GM19438 (cell line): ENCODE data around the gene DOP1B.

Experiments
- ATAC-seq: cut with Tn5 transposase; IDR thresholded peaks from one replicate; pipeline ENCODE4 v1.9.1; 2021; ENCODE audit warnings: low read depth; ENCODE audit not compliant: unreplicated experiment

Gene DOP1B

DNA sequence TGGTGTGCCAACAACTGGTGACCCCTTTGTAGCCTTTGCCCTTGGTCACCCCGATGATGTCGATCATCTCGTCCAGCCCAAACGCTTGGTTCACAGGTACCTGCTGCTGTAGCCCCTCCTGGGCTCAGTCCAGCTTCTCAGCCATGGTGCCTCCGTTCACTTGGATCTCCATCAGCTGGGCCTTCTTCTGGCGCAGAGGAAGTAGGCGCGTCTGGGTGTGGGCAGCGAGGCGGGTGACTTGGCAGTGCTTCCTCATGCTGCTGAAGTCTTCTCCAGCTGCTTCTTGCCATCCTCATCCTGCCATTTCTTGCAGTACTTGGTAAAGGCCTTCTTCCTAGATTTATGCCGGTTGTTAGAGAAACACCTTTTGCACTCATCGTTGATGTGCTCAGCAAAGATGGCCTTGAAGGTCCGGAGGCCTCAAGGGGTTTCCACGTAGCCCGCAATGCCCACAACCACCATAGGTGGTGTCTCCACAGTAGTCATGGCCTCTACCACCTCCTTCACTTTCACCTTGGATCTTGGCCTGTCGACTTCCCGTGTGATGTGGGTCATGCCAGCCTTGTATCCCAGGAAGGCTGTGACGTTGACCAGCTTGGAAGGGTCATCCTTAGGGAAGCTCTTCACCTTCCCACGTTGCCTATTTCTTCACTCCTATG is 13.0 kb downstream of the DOP1B start:
- no peak for ATAC-seq

- ATAC-seq, result no peak
Measured at GRCh38 chr21:36170823-36171222, 14.2 kb downstream of the DOP1B start.

DNA sequence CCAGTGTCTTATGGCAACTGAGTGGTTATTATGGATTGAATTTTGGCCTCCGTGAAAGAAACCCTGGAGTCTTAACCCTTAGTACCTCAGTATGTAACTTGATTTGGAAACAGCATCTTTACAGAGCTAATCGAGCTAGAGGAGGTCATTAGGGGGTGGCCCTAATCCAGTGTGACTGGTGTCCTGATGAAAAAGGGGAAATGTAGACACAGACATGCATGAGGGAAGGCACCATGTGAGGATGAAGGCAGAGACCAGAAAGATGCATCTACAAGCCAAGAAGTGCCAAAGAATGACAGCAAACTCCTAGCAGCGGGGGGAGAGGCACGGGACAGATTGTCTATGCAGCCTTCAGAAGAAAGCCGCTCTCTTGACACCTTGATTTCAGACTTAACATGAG is 14.7 kb downstream of the DOP1B start:
- no peak for ATAC-seq

DNA sequence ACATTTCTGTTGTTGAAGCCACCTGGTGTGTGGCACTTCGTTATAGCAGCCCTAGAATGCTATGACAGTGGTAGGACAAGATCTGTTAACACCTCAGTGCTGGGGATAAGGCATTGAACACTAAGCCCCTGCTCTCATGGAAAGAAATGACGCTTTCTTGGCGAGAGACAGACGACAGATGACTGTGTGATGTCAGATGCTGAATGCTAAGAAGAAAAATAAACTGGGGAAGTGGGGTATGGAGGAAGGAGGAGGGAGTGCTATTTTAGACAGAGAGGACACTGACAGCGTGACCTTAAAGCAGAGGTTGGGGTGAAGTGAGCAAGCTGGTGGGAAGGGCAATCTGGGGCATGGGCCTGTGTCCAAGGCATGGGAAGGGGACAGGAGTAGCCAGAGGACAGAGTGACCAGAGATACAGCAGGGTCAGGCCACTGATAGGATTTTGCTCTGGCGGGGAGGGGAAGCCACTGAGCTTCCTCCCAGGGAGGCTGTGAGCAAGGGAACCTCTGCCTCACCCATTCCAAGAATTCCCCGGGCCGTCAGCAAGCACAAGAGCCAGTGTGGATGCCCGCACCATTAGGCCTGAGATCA is 15.2 kb downstream of the DOP1B start:
- no peak for ATAC-seq

DNA sequence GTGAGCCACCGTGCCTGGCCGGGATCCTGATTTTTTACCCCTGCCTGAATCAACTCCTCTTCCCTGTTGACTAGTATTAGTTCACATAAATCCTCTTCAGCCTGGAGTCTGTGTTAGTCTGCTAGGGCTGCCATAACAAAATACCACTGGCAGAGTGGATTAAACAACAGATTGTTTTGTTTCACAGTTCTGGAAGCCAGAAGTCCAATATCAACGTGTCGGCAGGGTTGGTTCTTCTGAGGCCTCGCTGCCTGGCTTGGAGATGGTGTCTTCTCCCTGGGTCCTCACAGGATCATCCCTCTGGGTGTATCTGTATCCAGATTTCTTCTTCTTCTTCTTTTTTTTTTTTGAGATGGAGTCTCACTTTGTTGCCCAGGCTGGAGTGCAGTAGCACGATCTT is 18.2 kb downstream of the DOP1B start:
- ATAC-seq, result no peak

GRCh38 chr21:36175771-36176565 is 19.3 kb downstream of the DOP1B start:
- ATAC-seq, result no peak

- ATAC-seq, result no peak
Measured at GRCh38 chr21:36178349-36178748, 21.7 kb downstream of the DOP1B start.

- ATAC-seq, result no peak
Measured at GRCh38 chr21:36179145-36179544, 22.5 kb downstream of the DOP1B start.

GRCh38 chr21:36180963-36181362 is 24.3 kb downstream of the DOP1B start:
- ATAC-seq, result no peak

GRCh38 chr21:36183144-36183795 is 26.6 kb downstream of the DOP1B start:
- no peak for ATAC-seq

GRCh38 chr21:36184545-36184944 is 27.9 kb downstream of the DOP1B start:
- ATAC-seq, result no peak

DNA sequence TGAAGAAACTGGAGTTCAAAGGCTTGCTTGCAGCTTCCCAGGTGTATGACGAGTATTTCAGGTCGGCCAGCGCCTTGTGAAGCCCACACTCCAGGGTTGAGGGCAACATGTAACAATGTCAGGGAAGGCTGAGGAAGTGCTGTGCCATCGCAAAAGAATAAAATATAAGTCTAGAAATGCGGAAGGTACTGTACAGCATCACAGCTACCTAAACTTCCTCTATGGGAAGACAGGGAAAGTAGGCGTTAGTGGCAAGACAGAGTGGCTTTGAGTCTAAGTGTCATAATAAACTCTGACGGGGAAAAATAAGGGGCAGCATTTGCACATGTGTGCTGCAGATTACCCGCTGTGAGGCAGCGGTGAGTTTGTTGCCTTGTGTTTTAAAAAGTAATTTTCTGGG is 28.9 kb downstream of the DOP1B start:
- no peak for ATAC-seq

GRCh38 chr21:36186081-36186480 is 29.5 kb downstream of the DOP1B start:
- ATAC-seq, result no peak

DNA sequence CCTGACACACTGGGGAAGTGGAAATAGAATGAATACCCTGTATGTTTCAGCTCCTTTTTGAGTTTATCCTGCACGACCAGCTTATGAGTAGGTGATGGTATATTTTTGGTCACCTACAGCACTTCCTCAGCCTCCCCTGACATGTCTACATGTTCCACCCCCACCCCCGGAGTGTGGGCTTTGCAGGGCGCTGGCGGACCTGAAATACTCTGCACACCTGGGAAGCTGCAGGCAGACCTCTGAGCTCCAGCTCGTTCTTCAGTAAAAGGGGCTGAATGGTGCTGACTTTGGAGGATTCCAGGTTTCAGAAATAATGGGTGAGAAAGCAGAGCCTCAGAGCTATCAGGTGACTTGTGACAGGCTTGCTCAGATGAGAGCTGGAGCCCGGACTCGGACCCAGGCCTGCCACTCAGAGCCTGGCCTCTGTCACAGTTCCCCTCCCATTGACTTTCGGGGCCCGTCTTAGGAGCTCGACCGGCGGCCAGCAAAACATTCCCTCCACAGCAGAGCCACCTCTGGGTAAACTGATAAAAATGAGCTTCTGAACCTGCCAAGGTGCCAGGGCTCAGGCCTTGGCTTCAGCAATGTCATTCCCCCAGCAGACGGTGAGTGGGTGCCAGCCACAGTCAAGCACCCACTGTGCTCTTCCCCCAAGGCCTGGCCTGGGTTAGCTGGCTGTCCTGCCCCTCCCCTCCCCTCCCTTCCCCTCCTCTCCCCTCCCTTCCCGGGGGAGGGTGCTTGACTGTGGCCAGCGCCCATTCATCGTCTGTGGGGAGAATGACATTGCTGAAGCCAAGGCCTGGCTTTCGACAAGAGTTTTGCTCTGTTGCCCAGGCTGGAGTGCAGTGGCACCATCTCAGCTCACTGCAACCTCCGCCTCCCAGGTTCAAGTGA is 30.1 kb downstream of the DOP1B start:
- ATAC-seq, result no peak

DNA sequence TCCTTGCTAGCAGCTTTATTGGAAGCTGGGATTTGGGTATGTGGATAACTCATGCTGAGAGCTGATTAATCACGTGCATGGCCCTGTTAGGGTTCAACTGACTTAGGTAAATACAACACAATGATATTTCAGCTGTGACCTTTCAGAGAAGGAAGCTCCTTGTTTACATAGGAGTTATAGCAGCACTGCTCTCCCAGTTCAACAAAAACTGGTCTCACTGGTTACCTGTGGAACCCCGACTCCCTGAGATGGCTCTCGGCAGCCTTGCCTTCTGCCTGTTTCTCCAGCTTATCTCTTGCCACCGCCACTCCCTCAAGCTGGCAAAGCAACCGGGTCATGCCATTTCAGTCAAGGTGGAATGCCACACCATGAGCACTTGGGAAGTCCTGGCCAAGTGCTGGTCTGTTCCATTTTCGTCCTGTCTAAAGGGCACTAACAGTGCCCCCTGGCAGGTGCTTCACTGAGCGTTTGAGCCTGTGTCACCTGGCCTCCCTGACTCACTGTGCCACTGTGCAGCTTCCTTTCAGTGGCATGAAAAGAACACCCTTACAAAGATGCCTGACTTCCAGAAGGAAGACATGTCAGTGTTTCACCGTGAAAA is 31.6 kb downstream of the DOP1B start:
- no peak for ATAC-seq

- ATAC-seq, result no peak
Measured at GRCh38 chr21:36188937-36189336, 32.3 kb downstream of the DOP1B start.

DNA sequence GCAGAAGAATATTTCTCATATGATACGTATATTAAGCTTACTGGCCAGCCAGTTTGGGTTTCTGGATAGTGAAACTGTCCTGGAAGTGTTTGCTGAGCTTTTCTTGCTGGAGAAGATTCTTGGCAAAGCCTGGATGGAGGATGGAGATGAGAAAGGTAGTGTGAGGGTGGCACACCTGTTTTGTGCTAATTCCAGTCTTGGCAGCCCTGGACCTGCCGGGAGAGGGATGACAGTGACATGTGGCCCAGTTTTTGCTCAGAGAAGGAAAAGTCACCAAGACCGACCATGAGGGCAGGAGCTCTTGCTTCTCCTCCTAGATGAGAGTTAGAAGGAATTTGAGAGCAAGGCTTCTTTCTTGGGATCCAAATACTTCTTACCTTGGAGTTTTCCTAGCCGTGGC is 34.1 kb downstream of the DOP1B start:
- ATAC-seq, result no peak

- no peak for ATAC-seq
Measured at GRCh38 chr21:36193200-36193599, 36.6 kb downstream of the DOP1B start.

- no peak for ATAC-seq
Measured at GRCh38 chr21:36194024-36194423, 37.4 kb downstream of the DOP1B start.

DNA sequence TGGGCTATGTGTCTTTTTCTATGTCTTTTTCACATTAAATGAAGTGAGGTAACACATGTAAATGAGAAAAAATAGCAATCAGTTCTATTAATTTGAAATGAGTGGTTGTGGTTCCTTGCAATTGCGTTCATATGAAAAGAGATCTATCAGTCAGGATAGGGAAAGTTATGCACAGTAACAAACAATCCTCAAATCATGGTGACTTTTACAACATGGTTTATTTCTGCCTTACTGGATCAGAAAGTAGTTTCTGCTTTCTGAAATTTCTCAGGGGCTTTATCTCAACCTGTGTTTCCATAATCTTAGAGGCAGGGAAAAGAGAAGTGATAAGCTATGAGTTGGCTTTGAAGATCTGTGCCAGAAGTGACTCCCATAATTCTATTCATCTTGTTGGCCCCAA is 39.0 kb downstream of the DOP1B start:
- ATAC-seq, result no peak
